Measurements from ENCODE around the gene RIT2. TPM values are rescaled to one million over a fixed set of nuclear protein-coding genes. Genes with fewer than 3 reads are reported as not detected.

Gene RIT2
- total and polyA plus RNA-seq, 2 of the 4 experiments (the other 2 are of a cell fraction), result not detected

DNA sequence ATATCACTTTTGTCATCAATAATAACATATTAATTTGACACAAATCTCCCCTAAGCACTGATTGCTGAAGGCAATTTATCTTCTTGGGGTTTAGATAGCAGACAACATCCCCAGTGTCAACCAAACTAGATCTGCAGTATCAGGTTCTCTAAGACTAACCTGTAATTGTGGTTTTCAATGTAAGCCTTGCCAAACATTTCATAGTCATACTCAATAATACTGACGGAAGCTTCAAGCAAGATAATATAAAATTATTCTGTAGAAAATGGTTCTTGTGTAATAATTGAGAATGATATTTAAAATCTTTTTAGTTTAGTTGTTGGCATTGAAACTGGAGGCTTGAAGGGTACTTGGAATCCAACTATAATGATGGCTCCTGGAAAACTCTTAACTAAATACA lies 186.3 kb downstream of the RIT2 start:
- no TSS peak for BruUV-seq (replicated peaks)
- TF ChIP-seq BHLHE40 (IDR thresholded peaks at IDR 0.05; ENCODE audit: low read depth, low read length) (no peak), USF2 (IDR thresholded peaks at IDR 0.05; ENCODE audit: low read depth, low read length) (no peak), CEBPB (IDR thresholded peaks at IDR 0.05; ENCODE audit: low read depth, low read length) (no peak), FOS (IDR thresholded peaks at IDR 0.05; ENCODE audit: low read depth, low read length) (no peak), CHD1 (IDR thresholded peaks at IDR 0.05; ENCODE audit: low read depth, low read length) (no peak), MXI1 (IDR thresholded peaks at IDR 0.05; ENCODE audit: borderline replicate concordance, low read depth, low read length) (no peak), NFE2L2 (IDR thresholded peaks at IDR 0.05; ENCODE audit: low read depth, low read length) (no peak), RCOR1 (IDR thresholded peaks at IDR 0.05; ENCODE audit: insufficient replicate concordance, low read length) (no peak), MAFK (IDR thresholded peaks at IDR 0.05; ENCODE audit: low read depth, low read length) (no peak), RFX5 (IDR thresholded peaks at IDR 0.05; ENCODE audit: low read depth, low read length) (no peak), RAD21 (IDR thresholded peaks at IDR 0.05; ENCODE audit: low read length) (no peak)
- TF ChIP-seq, protein P1, sequence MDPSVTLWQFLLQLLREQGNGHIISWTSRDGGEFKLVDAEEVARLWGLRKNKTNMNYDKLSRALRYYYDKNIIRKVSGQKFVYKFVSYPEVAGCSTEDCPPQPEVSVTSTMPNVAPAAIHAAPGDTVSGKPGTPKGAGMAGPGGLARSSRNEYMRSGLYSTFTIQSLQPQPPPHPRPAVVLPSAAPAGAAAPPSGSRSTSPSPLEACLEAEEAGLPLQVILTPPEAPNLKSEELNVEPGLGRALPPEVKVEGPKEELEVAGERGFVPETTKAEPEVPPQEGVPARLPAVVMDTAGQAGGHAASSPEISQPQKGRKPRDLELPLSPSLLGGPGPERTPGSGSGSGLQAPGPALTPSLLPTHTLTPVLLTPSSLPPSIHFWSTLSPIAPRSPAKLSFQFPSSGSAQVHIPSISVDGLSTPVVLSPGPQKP (IDR thresholded peaks at IDR 0.05; ENCODE audit: borderline replicate concordance, low read depth, low read length), result no peak
- TF ChIP-seq, protein P2, sequence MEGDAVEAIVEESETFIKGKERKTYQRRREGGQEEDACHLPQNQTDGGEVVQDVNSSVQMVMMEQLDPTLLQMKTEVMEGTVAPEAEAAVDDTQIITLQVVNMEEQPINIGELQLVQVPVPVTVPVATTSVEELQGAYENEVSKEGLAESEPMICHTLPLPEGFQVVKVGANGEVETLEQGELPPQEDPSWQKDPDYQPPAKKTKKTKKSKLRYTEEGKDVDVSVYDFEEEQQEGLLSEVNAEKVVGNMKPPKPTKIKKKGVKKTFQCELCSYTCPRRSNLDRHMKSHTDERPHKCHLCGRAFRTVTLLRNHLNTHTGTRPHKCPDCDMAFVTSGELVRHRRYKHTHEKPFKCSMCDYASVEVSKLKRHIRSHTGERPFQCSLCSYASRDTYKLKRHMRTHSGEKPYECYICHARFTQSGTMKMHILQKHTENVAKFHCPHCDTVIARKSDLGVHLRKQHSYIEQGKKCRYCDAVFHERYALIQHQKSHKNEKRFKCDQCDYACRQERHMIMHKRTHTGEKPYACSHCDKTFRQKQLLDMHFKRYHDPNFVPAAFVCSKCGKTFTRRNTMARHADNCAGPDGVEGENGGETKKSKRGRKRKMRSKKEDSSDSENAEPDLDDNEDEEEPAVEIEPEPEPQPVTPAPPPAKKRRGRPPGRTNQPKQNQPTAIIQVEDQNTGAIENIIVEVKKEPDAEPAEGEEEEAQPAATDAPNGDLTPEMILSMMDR (conservative IDR thresholded peaks at IDR 0.05; ENCODE audit: low read depth, low read length), result no peak
- DNase-seq (no peak), ATAC-seq (ENCODE audit: low read depth) (no peak)
- Histone ChIP-seq H3K4me2 (ENCODE audit: low read depth, low read length) (no peak overlapping the region), H3K79me1 (ENCODE audit: low read depth in 1 of 2, low read length in 2 of 2) (no peaks in the 10 kb centered on the region), H3K4ac (ENCODE audit: low read depth, low read length) (no peak overlapping the region), H4K20me1 (ENCODE audit: insufficient read depth, low read length) (no peaks in the 10 kb centered on the region), H2BK5ac (ENCODE audit: low read depth, low read length, poor library complexity, severe bottlenecking) (no peak overlapping the region), H2BK15ac (ENCODE audit: low read depth, low read length) (no peak overlapping the region), H4K5ac (ENCODE audit: low read depth, low read length) (no peak overlapping the region), H3K23ac (ENCODE audit: low read depth, low read length) (no peak overlapping the region), H3K14ac (replicated peaks; ENCODE audit: low read depth, low read length) (no peak overlapping the region), H2AK5ac (ENCODE audit: low read depth, low read length) (no peak overlapping the region), H3K4me1 (ENCODE audit: control insufficient read depth, insufficient read depth, low read length) (no peaks in the 10 kb centered on the region), H3K56ac (ENCODE audit: extremely low read depth, insufficient read depth, low read length) (no peak overlapping the region), H3K36me3 (ENCODE audit: control insufficient read depth, insufficient read depth, low read length) (no peaks in the 10 kb centered on the region), H2BK20ac (ENCODE audit: low read depth, low read length) (no peak overlapping the region), H3K18ac (ENCODE audit: low read depth, low read length) (no peak overlapping the region), H2AK9ac (replicated peaks; ENCODE audit: low read depth, low read length, poor library complexity) (no peak overlapping the region), H2BK120ac (ENCODE audit: low read depth, low read length) (no peak overlapping the region), H3K9me3 (ENCODE audit: control insufficient read depth, insufficient read depth, low read length) (no peaks in the 10 kb centered on the region; the same call in 1 of the 2 replicates), H4K91ac (ENCODE audit: insufficient read depth, low read depth, low read length) (no peak overlapping the region), H2AFZ (replicated peaks; ENCODE audit: low read length, poor library complexity) (no peak overlapping the region), H3K9ac (ENCODE audit: low read depth, low read length) (no peak overlapping the region), H3K27me3 (ENCODE audit: control insufficient read depth, insufficient read depth, low read length) (no peaks in the 10 kb centered on the region), H3K4me3 (ENCODE audit: insufficient read depth, low read depth, low read length) (no peak overlapping the region), H3K27ac (ENCODE audit: insufficient read depth, low read length) (no peak overlapping the region), H4K8ac (ENCODE audit: low read depth in 2 of 2, low read length in 2 of 2) (no peak overlapping the region), H3K9me1 (ENCODE audit: insufficient read depth, low read length) (no peaks in the 10 kb centered on the region)
- intact Hi-C loops (cut with micrococcal nuclease) (no loop called here), dilution Hi-C loops (cut with HindIII; ENCODE audit: low sequenced_read_pairs, unreplicated experiment) (no loop called here), in situ Hi-C loops (cut with MboI; ENCODE audit: low sequenced_read_pairs) (no loop called here)
- no CpG with 5 or more reads among the region's 1 CpG for WGBS, 2 experiments (ENCODE audit: extremely low coverage in 2 of 2, insufficient read length in 1 of 2)
- ChIA-PET CTCF (no interaction called here), POLR2A (ENCODE audit: unreplicated experiment) (no interaction called here)
